Esophagus muscularis mucosa (tissue), 3 donors: ENCODE measurements around the gene ASTN2.

Source experiments
- POLR2AphosphoS5 ChIP-seq, 2 donors: sonication (generic); formaldehyde crosslinking; IDR thresholded peaks; one replicate each; pipeline ENCODE4 v1.6.1; 2017; ENCODE audit warnings: antibody characterized with exemption in 2 of 2
- TF ChIP-seq, protein P1 (sequence below), 3 experiments: fragments of 200-600 bp in 2 of 3; fragments of 450-650 bp in 1 of 3; sonication (generic) in 2 of 3; IDR thresholded peaks; one replicate each; pipeline ENCODE4 v1.5.1; 2017 to 2019; ENCODE audit warnings: antibody characterized with exemption in 3 of 3, mild to moderate bottlenecking in 2 of 3, moderate library complexity in 1 of 3

DNA sequence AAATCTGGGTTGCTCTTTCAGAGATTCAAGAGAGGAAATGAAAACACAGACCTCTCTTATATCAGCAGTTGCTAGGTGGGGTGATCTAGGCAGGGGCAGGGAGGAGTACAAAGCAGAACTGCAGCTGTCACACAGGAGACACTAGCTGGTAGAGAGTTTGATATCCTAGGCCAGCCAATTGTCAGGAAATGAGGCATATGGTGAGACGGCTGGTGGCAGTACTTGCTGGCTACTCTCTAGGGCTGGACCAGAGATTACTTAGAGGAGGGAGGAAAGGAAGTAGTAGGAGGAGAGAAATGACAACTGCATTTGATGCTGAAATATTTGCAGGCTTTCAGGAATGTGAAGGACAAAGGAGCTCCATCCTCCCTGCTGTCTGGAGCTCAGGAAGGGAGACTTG lies 614.0 kb downstream of the ASTN2 start:
- TF ChIP-seq, protein P1, sequence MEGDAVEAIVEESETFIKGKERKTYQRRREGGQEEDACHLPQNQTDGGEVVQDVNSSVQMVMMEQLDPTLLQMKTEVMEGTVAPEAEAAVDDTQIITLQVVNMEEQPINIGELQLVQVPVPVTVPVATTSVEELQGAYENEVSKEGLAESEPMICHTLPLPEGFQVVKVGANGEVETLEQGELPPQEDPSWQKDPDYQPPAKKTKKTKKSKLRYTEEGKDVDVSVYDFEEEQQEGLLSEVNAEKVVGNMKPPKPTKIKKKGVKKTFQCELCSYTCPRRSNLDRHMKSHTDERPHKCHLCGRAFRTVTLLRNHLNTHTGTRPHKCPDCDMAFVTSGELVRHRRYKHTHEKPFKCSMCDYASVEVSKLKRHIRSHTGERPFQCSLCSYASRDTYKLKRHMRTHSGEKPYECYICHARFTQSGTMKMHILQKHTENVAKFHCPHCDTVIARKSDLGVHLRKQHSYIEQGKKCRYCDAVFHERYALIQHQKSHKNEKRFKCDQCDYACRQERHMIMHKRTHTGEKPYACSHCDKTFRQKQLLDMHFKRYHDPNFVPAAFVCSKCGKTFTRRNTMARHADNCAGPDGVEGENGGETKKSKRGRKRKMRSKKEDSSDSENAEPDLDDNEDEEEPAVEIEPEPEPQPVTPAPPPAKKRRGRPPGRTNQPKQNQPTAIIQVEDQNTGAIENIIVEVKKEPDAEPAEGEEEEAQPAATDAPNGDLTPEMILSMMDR (IDR thresholded peaks at IDR 0.05), result no peak
- TF ChIP-seq POLR2AphosphoS5 (IDR thresholded peaks at IDR 0.05), result no peak
